Stromal cell of bone marrow (primary cell): ENCODE measurements around the gene PTPRD.
A peak's percentile ranks its signal among the peaks of the same experiment; 100 is the strongest.
"Not testable (repeated sequence)": the region's sequence is repeated elsewhere in the genome, so short reads cannot be mapped to it uniquely, and the experiment has no call there.

Experiments used
- DNase-seq: peaks from one replicate; pipeline ENCODE4 v3.0.0-alpha.2; 2012; ENCODE audit warnings: low read depth

PTPRD gene

GRCh38 chr9:9963841-9964240 is 649.0 kb downstream of the PTPRD start:
- DNase-seq: no peak

GRCh38 chr9:9961934-9962333 is 650.9 kb downstream of the PTPRD start:
- DNase-seq: no peak

DNA sequence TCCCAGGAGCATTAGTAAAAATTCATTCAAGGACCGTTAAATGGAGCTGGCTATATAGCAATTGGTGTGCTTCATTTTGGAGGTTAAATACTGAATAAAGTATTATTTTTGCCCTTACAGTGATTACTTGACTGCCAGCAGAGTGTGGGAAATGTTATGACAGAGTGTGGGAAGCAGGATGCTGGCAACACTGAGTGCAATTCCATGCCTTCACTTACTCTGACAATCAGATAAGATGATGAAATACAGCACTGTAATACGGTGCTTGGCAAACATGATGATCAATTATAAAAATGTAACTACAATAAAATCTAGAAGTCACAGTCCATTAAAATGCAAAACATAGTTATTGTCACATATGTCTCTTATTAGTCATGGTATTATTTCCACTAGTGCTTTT is 651.3 kb downstream of the PTPRD start:
- no peak for DNase-seq

GRCh38 chr9:9951556-9952160 is 661.1 kb downstream of the PTPRD start:
- DNase-seq: no peak

- peak; percentile 0 for DNase-seq
These were observed 662.0 kb downstream of the PTPRD start for GRCh38 chr9:9950813-9951212.

DNA sequence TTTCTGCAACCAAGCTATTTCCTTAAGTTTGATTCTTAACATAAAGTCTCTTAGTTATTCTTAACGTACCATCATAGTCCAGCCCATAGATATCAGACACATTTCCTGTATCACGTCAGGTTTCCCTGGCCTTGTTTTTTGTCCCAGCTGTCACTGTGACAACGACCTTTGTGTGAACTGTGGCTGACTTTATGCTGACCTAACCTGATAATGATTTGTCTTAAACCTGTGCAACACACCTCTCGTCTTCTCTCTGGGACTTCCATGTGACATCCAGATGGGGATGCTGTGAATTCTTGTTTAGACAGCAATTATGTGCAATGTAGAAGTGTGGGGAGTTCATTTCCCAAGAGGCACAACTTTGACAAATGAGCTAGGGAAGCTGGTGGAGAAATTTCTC is 662.8 kb downstream of the PTPRD start:
- DNase-seq: no peak

DNA sequence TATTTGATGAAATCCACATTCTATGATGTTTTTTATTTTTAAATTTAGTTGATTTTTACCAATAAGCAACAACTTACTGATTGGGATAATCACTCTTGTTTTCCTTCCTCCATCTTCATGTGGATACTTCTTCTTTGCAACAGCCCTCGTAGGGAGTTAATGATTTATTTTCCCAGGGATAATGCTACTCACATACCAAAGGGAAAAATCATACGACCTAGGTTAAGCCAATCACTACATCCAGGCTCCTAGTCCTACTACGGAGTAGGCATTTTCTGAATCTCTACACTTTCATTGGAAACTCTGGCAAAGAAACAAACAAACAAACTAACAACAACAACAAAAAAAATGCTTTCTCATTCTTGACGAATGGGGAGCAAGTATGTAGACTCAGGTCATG is 663.4 kb downstream of the PTPRD start:
- DNase-seq: no peak

- no peak for DNase-seq
These were observed 666.8 kb downstream of the PTPRD start for GRCh38 chr9:9945966-9946365.

DNA sequence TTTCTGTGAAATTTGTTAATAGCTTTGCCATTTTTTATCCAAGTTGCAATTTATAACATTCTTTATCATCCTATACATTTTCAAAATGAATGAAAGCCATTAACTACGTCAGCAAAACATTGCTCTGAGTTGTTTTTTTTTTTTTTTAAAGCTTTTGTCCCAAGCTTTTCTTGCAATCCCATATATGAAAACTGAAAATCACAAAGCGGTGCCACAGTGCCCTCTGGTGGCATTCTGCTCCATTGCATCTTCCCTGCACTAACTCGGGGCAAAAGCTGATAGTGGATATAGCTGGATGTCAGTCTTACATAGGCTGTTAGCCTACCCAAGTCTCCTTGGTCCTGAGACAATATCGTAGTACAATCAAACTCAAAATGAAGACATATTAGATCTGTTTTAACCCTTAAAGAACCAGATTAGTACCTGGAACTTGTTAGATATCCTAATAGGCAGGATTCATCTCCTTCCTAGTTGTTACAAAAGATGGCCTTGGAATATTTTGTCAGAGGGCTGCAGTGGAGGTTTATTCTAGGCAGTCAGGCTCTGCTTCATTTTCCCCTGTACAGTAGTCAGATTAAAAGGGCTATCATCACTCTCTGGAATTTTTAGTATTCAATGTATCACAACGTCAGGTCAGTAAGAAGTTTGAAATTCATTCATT is 669.9 kb downstream of the PTPRD start:
- DNase-seq: peak; percentile 18

DNA sequence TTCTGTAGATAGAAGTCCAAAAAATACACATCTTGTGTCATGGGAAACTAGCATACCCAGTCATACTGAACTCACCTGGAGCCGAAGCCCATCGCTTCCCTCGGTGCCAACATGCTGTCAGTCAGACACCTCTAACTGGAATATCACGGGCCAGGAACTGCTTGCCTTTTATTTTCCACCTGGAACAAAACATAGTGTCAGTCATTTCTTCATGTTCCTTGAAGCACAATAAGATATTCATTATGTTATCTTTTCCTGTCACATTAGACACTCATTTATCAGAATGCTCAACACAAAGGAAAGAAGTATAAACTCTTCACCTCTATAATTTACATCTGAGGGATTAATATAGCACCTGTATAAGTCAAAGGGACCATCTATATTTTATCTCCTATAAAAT is 674.4 kb downstream of the PTPRD start:
- no peak for DNase-seq

DNA sequence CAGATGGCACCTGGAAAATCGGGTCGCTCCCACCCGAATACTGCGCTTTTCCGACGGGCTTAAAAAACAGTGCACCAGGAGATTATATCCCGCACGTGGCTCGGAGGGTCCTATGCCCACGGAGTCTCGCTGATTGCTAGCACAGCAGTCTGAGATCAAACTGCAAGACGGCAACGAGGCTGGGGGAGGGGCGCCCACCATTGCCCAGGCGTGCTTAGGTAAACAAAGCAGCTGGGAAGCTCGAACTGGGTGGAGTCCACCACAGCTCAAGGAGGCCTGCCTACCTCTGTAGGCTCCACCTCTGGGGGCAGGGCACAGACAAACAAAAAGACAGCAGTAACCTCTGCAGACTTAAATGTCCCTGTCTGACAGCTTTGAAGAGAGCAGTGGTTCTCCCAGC is 681.3 kb downstream of the PTPRD start:
- not testable (repeated sequence) for DNase-seq

GRCh38 chr9:9924376-9924775 is 688.4 kb downstream of the PTPRD start:
- no peak for DNase-seq

DNA sequence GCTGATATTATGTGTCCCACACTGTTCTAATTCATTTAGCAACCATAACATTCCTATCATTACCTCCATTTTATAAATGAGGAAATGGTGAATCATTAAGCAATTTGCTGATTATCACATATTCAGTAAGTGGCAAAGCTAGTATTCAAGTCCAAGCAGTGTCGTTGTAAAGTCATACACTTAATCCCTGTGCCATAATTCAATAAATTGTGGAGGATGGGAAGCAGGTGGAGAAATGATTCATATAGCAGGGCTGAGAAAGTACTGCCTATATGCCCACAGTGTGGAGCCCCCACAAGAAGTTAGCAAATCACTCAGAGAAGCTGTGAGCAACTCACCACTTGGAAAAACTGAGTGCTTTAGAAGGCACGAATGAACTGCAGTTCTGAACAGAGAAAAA is 691.0 kb downstream of the PTPRD start:
- no peak for DNase-seq

DNA sequence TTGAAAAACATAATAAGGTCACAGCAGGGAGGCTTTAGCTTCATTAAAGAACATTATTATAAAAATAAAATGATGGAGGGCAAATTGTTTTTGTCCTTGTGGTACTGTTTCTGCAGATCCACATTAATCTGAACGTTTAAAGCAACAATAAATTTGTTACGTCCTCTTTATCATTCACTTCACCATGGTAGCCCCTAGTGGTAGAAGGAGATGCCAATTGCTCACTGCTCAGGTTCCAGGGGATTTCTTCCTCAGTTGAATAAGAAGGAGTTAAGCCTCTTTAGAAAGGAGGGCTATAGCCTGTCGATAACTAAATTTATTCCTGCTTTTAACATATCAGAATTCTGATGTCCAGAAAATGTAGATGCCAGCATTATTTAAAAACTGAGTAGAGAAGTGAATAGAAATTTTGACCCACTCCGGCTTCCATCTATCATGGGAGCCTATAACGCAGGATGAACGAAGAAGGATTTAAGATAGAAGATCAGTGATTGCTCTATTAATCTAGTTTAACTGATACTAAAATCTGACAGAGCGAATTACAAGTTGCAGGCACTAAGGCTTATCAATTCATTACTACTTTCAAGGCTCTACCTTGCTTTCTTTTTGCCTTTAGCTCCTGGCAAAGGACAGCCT is 692.3 kb downstream of the PTPRD start:
- no peak for DNase-seq

- DNase-seq: no peak
These were observed 693.5 kb downstream of the PTPRD start for GRCh38 chr9:9919174-9919775.

DNA sequence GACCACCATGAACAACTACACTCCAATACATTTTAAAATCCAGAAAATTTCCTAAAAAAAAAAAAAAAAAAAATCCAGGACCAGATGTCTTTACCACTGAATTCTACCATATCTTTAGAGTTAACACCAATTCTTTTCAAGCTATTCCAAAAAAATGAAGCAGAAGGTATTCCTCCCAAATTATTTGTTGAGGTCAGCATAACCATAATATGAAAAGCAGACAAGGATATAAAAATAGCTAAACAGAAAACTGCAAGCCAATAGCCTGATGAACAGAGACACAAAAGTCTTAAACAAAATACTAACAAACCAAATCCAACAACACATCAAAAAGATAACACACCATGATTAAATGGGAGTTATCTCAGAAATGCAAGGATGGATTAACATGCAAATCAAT is 695.4 kb downstream of the PTPRD start:
- no peak for DNase-seq

DNA sequence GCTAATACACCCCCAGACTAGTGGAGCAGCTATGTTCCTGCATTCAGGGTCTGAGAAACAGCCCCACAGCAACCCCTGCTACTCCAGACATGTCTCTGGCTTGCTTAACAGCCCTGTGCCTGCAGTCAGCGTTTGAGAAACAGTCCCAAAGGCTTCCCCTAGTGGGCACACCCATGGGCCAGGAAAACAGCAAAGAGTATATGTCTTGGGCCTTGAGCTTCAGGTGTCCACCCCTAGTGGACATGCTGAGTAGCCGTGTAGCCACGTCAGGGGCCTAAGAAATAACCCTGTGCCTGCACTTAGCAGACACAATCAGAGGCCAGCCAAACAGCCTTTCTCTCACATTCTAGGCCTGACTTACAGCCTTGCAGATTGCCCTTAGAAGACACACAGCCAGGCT is 698.6 kb downstream of the PTPRD start:
- no peak for DNase-seq

DNA sequence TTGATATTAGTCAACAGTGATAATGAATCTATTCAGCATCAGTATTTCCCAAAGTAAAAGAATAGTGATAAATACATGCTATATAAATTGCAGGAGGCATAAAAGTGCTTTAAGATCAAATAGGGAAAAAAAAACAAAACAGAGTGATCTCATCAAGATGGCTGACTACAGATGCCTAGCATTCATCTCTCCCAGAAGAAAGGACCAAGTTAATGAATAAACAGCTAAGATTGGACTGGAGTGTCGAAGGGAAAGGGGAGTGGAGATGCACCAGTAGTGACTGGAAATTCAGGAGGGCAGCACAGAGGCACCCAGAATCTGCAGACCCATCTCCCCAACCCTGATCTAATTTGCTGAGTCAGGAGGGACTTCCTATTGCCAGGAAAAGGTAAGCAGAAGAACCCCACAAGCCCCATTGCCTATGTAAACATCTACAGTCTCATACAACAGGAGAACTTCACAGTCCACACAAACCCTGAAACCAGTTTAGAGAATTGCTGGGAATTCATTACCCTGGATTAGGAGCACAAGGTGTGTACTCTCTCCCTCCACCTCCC is 699.4 kb downstream of the PTPRD start:
- no peak for DNase-seq

DNA sequence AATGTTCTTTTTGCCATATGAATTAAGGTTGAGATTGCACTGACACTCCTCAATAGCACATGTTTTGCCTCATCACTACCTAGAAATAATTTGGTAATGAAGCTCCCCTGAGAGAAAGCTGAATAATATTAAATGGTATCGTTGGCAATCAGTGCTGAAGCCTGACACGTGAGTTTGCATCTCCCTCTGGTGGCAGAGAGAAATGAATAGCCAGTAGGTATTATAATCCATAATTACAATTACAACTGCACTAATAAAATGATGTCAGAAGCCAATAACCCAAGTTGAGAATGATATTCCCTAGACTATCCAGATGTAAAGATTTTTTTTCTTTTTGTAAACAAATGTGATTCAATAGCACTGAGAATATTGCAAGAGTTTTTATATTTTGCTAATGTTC is 700.3 kb downstream of the PTPRD start:
- DNase-seq: no peak

DNA sequence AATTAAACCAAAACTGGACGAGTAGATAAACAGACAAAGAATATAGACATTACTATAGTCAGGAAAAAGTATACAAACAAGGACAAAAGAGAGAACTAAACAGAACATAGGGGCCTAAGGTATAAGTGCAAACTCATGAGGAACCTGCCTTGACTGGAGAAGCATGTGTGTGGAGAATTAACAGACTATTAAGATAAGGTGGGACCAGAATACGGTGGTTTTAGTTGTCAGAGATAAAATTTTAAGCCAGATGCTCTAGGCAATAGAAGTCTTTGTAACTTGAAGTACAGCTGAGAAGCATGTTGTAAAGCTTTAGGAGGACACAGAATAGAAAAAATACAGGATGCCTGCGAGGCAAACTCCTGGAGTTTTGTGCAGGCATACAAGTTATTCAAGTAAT is 707.1 kb downstream of the PTPRD start:
- DNase-seq: no peak

DNA sequence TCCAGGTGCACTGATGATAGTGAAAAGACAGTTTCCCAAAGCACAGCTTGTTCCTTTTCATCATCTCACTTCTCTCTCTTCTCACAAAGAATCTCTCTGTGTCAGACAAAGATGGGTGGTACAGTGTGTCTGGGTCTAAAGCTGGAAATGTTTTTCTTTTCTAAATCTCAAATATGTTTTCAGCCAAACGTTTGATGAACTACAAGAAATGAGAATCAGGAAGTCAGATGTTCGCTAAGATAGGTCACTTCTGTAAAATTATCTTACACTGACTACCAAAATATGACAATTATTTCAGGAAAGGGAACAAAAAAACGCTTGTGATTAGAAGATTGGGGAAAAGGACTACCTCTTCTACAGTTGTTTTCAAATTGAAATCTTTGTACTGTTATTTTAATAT is 708.8 kb downstream of the PTPRD start:
- DNase-seq: no peak

DNA sequence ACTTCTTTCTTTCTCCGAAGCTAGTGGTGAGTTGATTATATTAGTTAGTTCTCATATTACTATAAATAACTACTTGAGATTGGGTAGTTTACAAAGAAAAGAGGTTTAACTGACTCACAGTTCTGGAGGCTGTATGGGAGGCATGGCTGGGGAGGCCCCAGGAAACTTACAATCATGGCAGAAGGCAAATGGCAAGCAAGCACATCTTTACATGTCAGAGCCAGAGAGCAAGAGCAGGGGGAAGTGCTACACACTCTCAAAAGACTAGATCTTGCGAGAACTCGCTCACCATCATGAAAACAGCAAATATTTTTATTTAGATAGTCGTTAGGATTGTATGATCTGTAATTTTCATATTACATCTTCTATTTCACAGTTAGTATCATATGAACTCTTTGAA is 711.2 kb downstream of the PTPRD start:
- DNase-seq: no peak

- no peak for DNase-seq
These were observed 719.0 kb downstream of the PTPRD start for GRCh38 chr9:9893837-9894236.
